ENCODE data around the gene GSN. TPM values are rescaled to one million over a fixed set of nuclear protein-coding genes. Genes with fewer than 3 reads are reported as not detected.

GSN gene
- total and polyA plus RNA-seq, 11 donors: 379 to 2,088 (median 689) TPM

GRCh38 chr9:121278477-121279261 lies 10.7 kb downstream of the GSN start:
- Histone ChIP-seq H3K4me3 (peak overlapping the region in 1 of 12 donors; percentile 7), H3K4me1 (peaks cover 31 to 96% (median 69%) of the 10 kb centered on the region in 12 donors), H3K36me3 (peaks cover 0 to 7% (median 0%) of the 10 kb centered on the region in 9 donors), H3K9me3 (no peaks in the 10 kb centered on the region), H3K27ac (peak overlapping the region; percentile 0 to 100 (median 96)), H3K27me3 (no peaks in the 10 kb centered on the region)
- ATAC-seq: peak; percentile 52 to 72 (median 64)
- TF ChIP-seq, protein P1, sequence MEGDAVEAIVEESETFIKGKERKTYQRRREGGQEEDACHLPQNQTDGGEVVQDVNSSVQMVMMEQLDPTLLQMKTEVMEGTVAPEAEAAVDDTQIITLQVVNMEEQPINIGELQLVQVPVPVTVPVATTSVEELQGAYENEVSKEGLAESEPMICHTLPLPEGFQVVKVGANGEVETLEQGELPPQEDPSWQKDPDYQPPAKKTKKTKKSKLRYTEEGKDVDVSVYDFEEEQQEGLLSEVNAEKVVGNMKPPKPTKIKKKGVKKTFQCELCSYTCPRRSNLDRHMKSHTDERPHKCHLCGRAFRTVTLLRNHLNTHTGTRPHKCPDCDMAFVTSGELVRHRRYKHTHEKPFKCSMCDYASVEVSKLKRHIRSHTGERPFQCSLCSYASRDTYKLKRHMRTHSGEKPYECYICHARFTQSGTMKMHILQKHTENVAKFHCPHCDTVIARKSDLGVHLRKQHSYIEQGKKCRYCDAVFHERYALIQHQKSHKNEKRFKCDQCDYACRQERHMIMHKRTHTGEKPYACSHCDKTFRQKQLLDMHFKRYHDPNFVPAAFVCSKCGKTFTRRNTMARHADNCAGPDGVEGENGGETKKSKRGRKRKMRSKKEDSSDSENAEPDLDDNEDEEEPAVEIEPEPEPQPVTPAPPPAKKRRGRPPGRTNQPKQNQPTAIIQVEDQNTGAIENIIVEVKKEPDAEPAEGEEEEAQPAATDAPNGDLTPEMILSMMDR (IDR thresholded peaks at IDR 0.05): peak; percentile 73 to 93 (median 86)
- peak in 1 of 2 donors; percentile 35 for TF ChIP-seq POLR2A (IDR thresholded peaks at IDR 0.05)
- peak; percentile 75 to 82 (median 76) for DNase-seq
- intact Hi-C loops (cut with DNase I): loop anchor here in 8 of 10 donors (2.0 to 10.0 kb wide), 9 partner anchors 34 to 99 kb away; partner anchors contain the start of gene STOM (in 2 of the 8)
- WGBS, 4 donors: 25 to 32% (median 27%) methylated on average over 12 to 13 of the region's 13 CpGs

GRCh38 chr9:121279776-121280388 lies 11.9 kb downstream of the GSN start:
- WGBS, 4 donors: 73 to 82% (median 76%) methylated on average over 11 of the region's 11 CpGs
- intact Hi-C loops (cut with DNase I): loop anchor here in 9 of 10 donors (2.0 to 10.0 kb wide), 10 partner anchors 19 to 97 kb away; partner anchors contain the start of gene STOM (in 5 of the 9)
- Histone ChIP-seq H3K4me3 (no peak overlapping the region), H3K27me3 (no peaks in the 10 kb centered on the region), H3K4me1 (peaks cover 37 to 96% (median 77%) of the 10 kb centered on the region in 12 donors), H3K27ac (peak overlapping the region in 11 of 12 donors; percentile 96 to 100 (median 97)), H3K9me3 (no peaks in the 10 kb centered on the region), H3K36me3 (peaks cover 0 to 3% (median 0%) of the 10 kb centered on the region in 9 donors)
- DNase-seq (no peak), ATAC-seq (no peak)
- TF ChIP-seq, protein P1 (IDR thresholded peaks at IDR 0.05): no peak
- TF ChIP-seq POLR2A (IDR thresholded peaks at IDR 0.05): no peak

GRCh38 chr9:121280715-121281613 lies 13.0 kb downstream of the GSN start:
- no peak for TF ChIP-seq POLR2A (IDR thresholded peaks at IDR 0.05)
- TF ChIP-seq, protein P1 (IDR thresholded peaks at IDR 0.05): peak in 1 of 12 donors; percentile 15
- WGBS, 4 donors: 61 to 79% (median 65%) methylated on average over 6 to 11 of the region's 11 CpGs
- no peaks in the 10 kb centered on the region for H3K9me3 ChIP-seq
- peaks cover 0 to 6% (median 0%) of the 10 kb centered on the region in 9 donors for H3K36me3 ChIP-seq
- DNase-seq (no peak), ATAC-seq (no peak)
- intact Hi-C loops (cut with DNase I): loop anchor here in 5 of 10 donors (2.0 to 5.0 kb wide), 4 partner anchors 18 to 96 kb away; partner anchors contain the start of gene STOM (in 3 of the 5)
- H3K27me3 ChIP-seq: no peaks in the 10 kb centered on the region
- H3K4me1 ChIP-seq: peaks cover 42 to 97% (median 87%) of the 10 kb centered on the region in 12 donors
- H3K27ac ChIP-seq: peak overlapping the region; percentile 96 to 100 (median 98)
- peak overlapping the region in 5 of 12 donors; percentile 2 to 20 (median 4) for H3K4me3 ChIP-seq

All from heart left ventricle (tissue), 16 donors.